H4 (cell line): ENCODE data around the gene WDR82. TPM values are rescaled to one million over a fixed set of nuclear protein-coding genes. Genes with fewer than 3 reads are reported as not detected.
A peak's percentile ranks its signal among the peaks of the same experiment; 100 is the strongest.

Source experiments
- DNase-seq: peaks from one replicate; pipeline ENCODE4 v3.0.0-alpha.2; 2015; ENCODE audit warnings: low spot score
- total RNA-seq: library from RNA; depleted of rRNA; stranded (reverse); fragments of >200 nt; shearing (Covaris generic); gene quantifications from 2 replicates; pipeline ENCODE4 v1.2.3, GENCODE V29; 2014; rRNA removed

Gene WDR82
- total RNA-seq, result 29.0 and 33.7 TPM in 2 replicates

DNA sequence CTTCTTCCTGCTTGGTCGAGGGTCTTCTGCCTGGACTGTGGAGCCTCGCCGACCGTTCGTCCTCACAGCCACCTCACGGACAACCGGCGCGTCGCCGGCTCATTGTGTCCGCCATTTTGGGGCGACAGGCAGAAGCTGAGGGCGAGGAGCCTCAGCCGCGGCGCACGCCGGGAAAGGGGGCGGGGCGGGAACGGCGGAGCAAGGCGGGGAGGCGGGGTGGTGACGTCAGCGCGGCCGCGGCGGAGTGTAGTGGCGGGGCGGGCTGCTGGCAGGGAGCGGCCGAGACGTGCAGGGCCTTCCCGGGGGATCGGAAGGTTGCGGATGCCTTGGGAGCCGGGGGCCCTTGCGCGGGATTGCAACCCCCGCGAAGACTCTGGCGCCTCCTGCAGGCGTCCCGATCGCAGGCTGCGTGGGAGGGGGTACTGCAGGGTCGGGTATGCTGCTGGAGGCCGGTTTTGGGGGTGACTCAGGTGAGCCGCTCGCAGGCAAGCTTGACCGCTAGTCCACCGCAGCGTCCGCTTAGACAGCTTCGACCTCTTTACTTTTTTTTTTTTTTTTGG, at the start of gene WDR82:
WDR82 (minus strand) TSS at position 140 of the 560 bp plus-strand sequence. CDS start 288 bp downstream, outside the sequence.
- peak; percentile 81 for DNase-seq

- DNase-seq, result no peak
Observed at GRCh38 chr3:52327486-52328290, 49.2 kb upstream of the WDR82 start.

GRCh38 chr3:52326976-52327375, 48.5 kb upstream of the WDR82 start:
- no peak for DNase-seq

- no peak for DNase-seq
Observed at GRCh38 chr3:52325686-52326085, 47.2 kb upstream of the WDR82 start.

- DNase-seq, result no peak
Observed at GRCh38 chr3:52324676-52325075, 46.2 kb upstream of the WDR82 start.

GRCh38 chr3:52323526-52324295, 45.3 kb upstream of the WDR82 start:
- no peak for DNase-seq

GRCh38 chr3:52322466-52322865, 44.0 kb upstream of the WDR82 start:
- no peak for DNase-seq

GRCh38 chr3:52321481-52321880, 43.0 kb upstream of the WDR82 start:
- DNase-seq, result no peak

- DNase-seq, result no peak
Observed at GRCh38 chr3:52319921-52320595, 41.6 kb upstream of the WDR82 start.

DNA sequence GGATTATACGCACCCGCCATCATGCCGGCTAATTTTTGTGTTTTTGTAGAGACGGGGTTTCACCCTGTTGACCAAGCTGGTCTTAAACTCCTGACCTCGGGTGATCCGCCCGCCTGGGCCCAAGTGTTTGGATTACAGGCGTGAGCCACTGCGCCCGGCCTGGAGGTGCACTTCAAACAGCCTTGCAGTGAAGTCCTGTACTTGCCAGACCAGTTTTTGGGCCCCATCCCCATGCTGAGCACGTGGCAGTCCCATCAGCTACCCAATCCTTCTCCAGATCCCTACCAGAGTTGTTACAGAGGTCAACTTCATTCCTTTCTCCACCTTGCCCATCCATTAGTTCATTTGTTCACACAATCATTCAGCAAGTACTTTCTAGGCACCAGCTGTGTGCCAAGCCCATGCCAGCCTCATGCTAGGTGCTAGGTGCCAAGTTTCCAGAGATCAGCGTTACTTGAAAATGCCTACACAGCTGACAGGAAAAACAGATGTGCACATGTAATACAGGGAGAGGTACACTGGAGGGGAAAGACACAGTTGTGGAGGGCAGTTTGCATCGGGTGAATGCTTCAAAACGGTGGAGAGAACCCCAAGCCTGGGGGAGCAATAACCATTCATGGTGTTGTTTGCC, 39.9 kb upstream of the WDR82 start:
- no peak for DNase-seq

DNA sequence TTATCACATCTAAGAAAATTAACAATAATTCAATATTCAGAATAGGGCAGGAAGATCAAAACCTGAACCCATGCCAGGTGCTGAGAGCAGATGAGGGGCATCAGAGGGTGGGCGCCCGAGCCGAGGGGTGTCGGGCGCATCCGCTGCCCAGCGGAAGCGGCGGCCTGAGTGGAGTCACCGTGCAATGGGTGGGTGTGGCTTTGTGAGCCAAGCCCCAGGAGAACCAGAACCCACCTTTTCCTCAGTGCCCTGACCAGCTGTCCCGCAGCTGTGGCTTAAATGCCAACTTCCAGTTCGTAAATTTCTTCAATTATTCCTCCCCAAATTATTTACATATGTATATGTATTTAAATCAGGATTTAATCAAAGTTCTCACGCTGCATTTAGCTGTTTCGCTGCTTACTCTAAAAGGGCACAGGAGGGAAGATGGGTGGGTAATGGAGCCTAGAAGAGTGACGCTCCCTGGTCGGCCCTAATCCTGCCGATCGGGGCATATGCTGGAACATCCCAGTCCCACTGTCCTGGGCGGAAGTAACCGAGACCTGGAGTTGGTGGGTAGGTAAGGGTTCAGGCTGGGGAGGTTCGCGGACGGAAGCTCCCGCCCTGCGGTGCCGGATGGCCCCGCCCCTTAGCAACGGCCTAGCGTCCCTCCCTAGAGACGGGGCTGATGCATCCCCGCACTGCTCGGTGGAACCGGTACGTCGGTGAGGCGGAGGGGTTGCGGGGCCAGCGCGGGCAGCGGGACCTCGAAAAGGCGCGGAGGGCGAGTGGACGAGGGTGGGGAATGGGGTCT, 39.0 kb upstream of the WDR82 start:
- DNase-seq, result no peak

GRCh38 chr3:52315977-52316764, 37.7 kb upstream of the WDR82 start, which contains the start of gene DNAH1:
Gene DNAH1, plus strand, starts transcription at chr3:52316319. Its CDS starts 6,124 bp downstream, at chr3:52322443.
- no peak for DNase-seq

DNA sequence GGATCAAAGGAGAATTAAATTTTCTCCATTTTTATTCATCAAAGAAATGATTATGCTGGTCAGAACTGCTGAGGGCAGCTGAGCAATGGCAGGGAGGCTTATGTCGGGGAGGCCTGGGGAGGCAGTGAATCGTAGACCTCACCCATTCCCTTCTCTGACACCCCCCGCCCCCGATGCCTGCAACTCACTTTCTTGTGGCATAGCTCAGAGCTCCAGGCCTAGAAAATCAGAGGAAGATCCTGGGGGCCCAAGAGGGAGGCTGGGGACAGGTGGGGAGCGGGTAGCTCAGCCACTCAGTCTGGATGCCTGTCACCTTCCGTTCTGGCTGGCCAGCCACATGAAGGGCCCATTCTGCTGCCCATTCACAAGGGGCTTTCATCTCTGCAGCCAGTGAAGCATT, 36.6 kb upstream of the WDR82 start:
- no peak for DNase-seq

- DNase-seq, result no peak
Observed at GRCh38 chr3:52314489-52314888, 36.0 kb upstream of the WDR82 start.

GRCh38 chr3:52313774-52314188, 35.3 kb upstream of the WDR82 start:
- peak; percentile 16 for DNase-seq

DNA sequence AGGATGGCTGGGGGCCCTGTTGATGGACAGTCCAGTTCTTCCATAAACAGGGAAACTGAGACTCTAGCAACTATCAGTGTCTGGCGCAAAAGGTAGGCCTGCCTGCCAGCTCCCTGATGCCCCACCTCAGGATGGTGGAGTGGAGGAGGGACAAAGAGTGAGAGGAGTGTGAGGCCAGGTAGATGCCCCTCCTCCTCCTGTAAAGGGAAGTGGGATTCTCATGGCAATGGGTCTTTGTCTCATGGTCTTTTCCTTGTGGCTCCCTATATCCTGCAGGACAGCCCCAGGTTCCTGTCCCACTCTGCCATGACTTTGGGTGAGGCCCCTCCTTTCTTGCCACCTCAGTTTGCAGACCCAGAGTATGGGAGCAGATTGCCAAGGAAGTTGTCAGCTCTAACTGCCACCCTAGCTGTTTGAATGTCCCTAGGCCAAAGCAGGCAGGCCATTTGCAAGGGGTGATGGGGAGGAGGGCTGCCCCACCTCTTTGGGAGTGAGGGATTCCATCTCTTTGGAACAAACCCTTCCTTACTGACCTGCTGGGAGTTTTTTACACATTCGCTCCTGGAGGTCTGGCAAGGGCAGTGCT, 34.8 kb upstream of the WDR82 start:
- DNase-seq, result no peak

DNA sequence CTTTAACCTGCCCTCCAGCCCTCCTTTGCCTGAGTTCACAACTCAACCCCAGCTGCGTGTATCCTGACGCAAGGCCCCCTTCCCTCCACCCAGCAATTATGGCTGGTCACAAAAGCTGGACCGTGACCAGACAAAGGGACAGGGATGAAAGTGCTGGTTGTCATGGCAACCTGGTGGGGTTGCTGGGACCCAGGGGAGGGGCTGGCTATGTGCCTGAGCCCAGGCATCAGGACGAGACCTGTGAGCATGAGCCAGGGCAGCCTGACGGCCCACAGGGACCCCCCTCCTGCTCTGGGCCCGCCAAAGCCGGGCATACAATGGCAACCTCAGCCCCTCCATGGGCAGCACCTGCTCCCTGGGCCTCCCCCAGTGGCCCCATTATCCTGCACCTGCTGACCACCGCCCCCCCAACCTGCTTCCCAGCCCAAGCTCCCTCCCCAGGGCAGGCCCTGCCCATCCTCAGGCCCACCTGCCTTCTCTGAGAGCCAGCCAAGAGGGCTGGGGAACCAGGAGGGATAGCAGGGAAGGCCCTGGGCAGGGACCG, 33.2 kb upstream of the WDR82 start:
- DNase-seq, result no peak

DNA sequence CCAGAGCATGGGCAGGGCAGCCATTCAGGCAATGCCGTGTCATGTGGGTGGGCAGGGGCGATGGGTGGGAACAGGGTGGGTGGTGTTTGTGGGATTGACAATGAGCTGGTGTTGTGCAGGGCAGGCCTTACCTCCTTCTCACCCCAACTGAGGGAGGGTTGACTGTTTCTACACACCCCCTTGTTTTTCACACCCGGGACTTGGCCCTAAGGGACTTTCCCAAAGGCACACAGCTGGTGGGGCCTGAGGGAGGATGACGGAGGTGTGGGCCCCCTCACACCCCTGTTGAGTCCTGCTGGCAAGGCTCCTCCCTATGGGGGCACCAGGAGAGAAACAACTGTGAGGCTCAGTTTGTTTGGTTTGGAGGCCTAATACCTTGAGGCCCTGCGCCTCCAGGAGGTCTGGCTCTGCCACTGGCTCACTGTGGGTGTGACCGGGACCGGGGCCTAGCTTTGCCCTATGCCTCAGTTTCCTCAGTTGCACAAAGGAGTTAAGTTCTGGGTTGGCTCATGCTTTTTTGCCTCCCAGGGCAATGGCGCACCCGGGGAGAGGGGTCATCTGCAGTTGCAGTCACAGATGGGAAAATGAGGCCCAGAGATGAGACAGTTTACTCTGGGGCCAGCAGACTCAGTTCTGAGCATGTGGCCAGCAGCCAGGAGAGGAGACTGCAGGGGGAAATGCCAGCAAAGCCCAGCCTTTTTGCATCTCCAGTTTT, 32.6 kb upstream of the WDR82 start:
- no peak for DNase-seq
